ENCODE results near the gene CEP192.
"Not testable (repeated sequence)": the region's sequence is repeated elsewhere in the genome, so short reads cannot be mapped to it uniquely, and the experiment has no call there.

Gene CEP192

DNA sequence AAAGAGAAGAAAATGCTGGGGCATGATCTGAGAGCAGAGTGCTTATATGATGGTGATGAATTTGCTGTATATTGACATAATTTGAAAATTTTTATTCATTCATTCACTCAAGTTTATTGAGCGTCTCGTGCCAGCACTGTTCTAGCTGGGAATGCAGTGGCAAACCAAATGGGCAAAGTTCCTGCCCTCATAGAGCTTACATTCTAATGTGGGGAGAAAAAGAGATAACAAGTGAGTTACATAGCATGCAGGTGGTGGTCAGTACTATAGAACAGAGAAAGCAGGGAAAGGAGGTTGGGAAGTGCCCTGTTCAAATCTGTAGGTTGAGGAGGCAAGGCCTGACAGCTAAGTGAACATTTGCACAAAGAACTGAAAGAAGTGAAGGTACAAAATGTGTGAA is 4.3 kb downstream of the CEP192 start:
- peak overlapping the region; percentile 44 for H3K4me3 ChIP-seq (ENCODE audit: low read length, poor library complexity, severe bottlenecking)
- H4K20me1 ChIP-seq (ENCODE audit: insufficient read depth, low read length, poor library complexity, severe bottlenecking): peaks cover 78% of the 10 kb centered on the region
- no peak overlapping the region for H2AFZ ChIP-seq (ENCODE audit: low read length)
- H3K79me2 ChIP-seq (ENCODE audit: insufficient read depth, low read length): peaks cover 93% of the 10 kb centered on the region
- H3K4me1 ChIP-seq (ENCODE audit: insufficient read depth, low read length, poor library complexity, severe bottlenecking): peaks cover 61% of the 10 kb centered on the region
- H3K9me2 ChIP-seq (replicated peaks; ENCODE audit: low read depth, low read length): no peaks in the 10 kb centered on the region
- no peaks in the 10 kb centered on the region for H3K27me3 ChIP-seq (ENCODE audit: insufficient read depth, low read length, poor library complexity, severe bottlenecking)
- H3K36me3 ChIP-seq (ENCODE audit: insufficient read depth, low read length): peaks cover 4% of the 10 kb centered on the region; the same call in 1 of the 2 replicates
- H3F3A ChIP-seq (ENCODE audit: low read depth): no peaks in the 10 kb centered on the region
- no peak for TF ChIP-seq EZH2phosphoT487 (IDR thresholded peaks at IDR 0.05; ENCODE audit: borderline replicate concordance)
- TF ChIP-seq, protein P1, sequence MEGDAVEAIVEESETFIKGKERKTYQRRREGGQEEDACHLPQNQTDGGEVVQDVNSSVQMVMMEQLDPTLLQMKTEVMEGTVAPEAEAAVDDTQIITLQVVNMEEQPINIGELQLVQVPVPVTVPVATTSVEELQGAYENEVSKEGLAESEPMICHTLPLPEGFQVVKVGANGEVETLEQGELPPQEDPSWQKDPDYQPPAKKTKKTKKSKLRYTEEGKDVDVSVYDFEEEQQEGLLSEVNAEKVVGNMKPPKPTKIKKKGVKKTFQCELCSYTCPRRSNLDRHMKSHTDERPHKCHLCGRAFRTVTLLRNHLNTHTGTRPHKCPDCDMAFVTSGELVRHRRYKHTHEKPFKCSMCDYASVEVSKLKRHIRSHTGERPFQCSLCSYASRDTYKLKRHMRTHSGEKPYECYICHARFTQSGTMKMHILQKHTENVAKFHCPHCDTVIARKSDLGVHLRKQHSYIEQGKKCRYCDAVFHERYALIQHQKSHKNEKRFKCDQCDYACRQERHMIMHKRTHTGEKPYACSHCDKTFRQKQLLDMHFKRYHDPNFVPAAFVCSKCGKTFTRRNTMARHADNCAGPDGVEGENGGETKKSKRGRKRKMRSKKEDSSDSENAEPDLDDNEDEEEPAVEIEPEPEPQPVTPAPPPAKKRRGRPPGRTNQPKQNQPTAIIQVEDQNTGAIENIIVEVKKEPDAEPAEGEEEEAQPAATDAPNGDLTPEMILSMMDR (conservative IDR thresholded peaks at IDR 0.05; ENCODE audit: low read length): no peak
- H3K4me2 ChIP-seq (ENCODE audit: low read depth, low read length, poor library complexity, severe bottlenecking): peak overlapping the region; percentile 62
- no peaks in the 10 kb centered on the region for H3K9me3 ChIP-seq (ENCODE audit: insufficient read depth, low read depth, low read length)
- peak overlapping the region; percentile 20 for H3K9ac ChIP-seq (ENCODE audit: low read depth, low read length, poor library complexity, severe bottlenecking)

DNA sequence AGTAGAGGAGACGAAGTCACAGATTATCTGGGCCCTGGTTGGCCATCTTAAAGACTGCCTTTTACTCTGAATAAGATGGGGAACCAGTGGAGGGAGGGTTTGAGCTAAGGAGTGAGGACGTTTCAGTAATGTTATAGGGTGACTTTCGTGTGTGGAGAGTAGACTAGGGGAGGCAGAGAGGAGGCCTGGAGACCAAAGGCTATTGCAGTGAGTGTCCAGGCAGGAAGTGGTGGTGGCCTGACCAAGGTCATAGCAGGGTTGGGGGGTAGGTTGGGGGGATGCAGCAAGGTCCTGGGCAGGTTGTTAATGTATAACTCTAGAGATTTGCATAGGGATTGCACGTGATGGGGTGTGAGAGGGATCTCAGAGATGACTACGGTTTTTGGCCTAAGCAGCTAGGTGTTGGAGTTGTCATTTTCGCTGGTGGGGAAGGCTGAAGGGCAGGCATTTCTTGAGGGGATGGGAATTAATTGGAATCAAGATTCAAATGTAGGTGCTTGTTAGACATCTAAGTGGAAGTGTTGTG is 4.9 kb downstream of the CEP192 start:
- Histone ChIP-seq H3K79me2 (ENCODE audit: insufficient read depth, low read length) (peaks cover 97% of the 10 kb centered on the region), H3K4me1 (ENCODE audit: insufficient read depth, low read length, poor library complexity, severe bottlenecking) (peaks cover 58% of the 10 kb centered on the region), H3K36me3 (ENCODE audit: insufficient read depth, low read length) (peaks cover 8% of the 10 kb centered on the region; the same call in 1 of the 2 replicates), H3K9me3 (ENCODE audit: insufficient read depth, low read depth, low read length) (no peaks in the 10 kb centered on the region), H3K4me2 (ENCODE audit: low read depth, low read length, poor library complexity, severe bottlenecking) (peak overlapping the region; percentile 62), H3K27me3 (ENCODE audit: insufficient read depth, low read length, poor library complexity, severe bottlenecking) (no peaks in the 10 kb centered on the region), H3K9me2 (replicated peaks; ENCODE audit: low read depth, low read length) (no peaks in the 10 kb centered on the region), H3F3A (ENCODE audit: low read depth) (no peaks in the 10 kb centered on the region), H2AFZ (ENCODE audit: low read length) (no peak overlapping the region), H3K9ac (ENCODE audit: low read depth, low read length, poor library complexity, severe bottlenecking) (peak overlapping the region; percentile 20), H4K20me1 (ENCODE audit: insufficient read depth, low read length, poor library complexity, severe bottlenecking) (peaks cover 79% of the 10 kb centered on the region), H3K4me3 (ENCODE audit: low read length, poor library complexity, severe bottlenecking) (peak overlapping the region; percentile 44)
- TF ChIP-seq, protein P1 (conservative IDR thresholded peaks at IDR 0.05; ENCODE audit: low read length): no peak
- no peak for TF ChIP-seq EZH2phosphoT487 (IDR thresholded peaks at IDR 0.05; ENCODE audit: borderline replicate concordance)

- H3K9me3 ChIP-seq (ENCODE audit: insufficient read depth, low read depth, low read length): no peaks in the 10 kb centered on the region
- peak overlapping the region; percentile 44 for H3K4me3 ChIP-seq (ENCODE audit: low read length, poor library complexity, severe bottlenecking)
- peaks cover 16% of the 10 kb centered on the region; the same call in 1 of the 2 replicates for H3K36me3 ChIP-seq (ENCODE audit: insufficient read depth, low read length)
- peak overlapping the region; percentile 62 for H3K4me2 ChIP-seq (ENCODE audit: low read depth, low read length, poor library complexity, severe bottlenecking)
- no peaks in the 10 kb centered on the region for H3K27me3 ChIP-seq (ENCODE audit: insufficient read depth, low read length, poor library complexity, severe bottlenecking)
- no peak for TF ChIP-seq EZH2phosphoT487 (IDR thresholded peaks at IDR 0.05; ENCODE audit: borderline replicate concordance)
- TF ChIP-seq, protein P1 (conservative IDR thresholded peaks at IDR 0.05; ENCODE audit: low read length): no peak
- H3K4me1 ChIP-seq (ENCODE audit: insufficient read depth, low read length, poor library complexity, severe bottlenecking): peaks cover 58% of the 10 kb centered on the region
- H4K20me1 ChIP-seq (ENCODE audit: insufficient read depth, low read length, poor library complexity, severe bottlenecking): peaks cover 79% of the 10 kb centered on the region
- H3K79me2 ChIP-seq (ENCODE audit: insufficient read depth, low read length): peaks cover 99% of the 10 kb centered on the region
- peak overlapping the region; percentile 20 for H3K9ac ChIP-seq (ENCODE audit: low read depth, low read length, poor library complexity, severe bottlenecking)
- no peaks in the 10 kb centered on the region for H3F3A ChIP-seq (ENCODE audit: low read depth)
- no peak overlapping the region for H2AFZ ChIP-seq (ENCODE audit: low read length)
- no peaks in the 10 kb centered on the region for H3K9me2 ChIP-seq (replicated peaks; ENCODE audit: low read depth, low read length)
Observed at GRCh38 chr18:12996661-12997292, 5.6 kb downstream of the CEP192 start.

- H3K9me3 ChIP-seq (ENCODE audit: insufficient read depth, low read depth, low read length); H3K9me2 ChIP-seq (replicated peaks; ENCODE audit: low read depth, low read length); H3F3A ChIP-seq (ENCODE audit: low read depth); H2AFZ ChIP-seq (ENCODE audit: low read length); H3K27me3 ChIP-seq (ENCODE audit: insufficient read depth, low read length, poor library complexity, severe bottlenecking): not testable (repeated sequence)
- H3K4me1 ChIP-seq (ENCODE audit: insufficient read depth, low read length, poor library complexity, severe bottlenecking): peaks cover 53% of the 10 kb centered on the region
- H4K20me1 ChIP-seq (ENCODE audit: insufficient read depth, low read length, poor library complexity, severe bottlenecking): peaks cover 74% of the 10 kb centered on the region
- peaks cover 93% of the 10 kb centered on the region for H3K79me2 ChIP-seq (ENCODE audit: insufficient read depth, low read length)
- peak overlapping the region; percentile 62 for H3K4me2 ChIP-seq (ENCODE audit: low read depth, low read length, poor library complexity, severe bottlenecking)
- H3K36me3 ChIP-seq (ENCODE audit: insufficient read depth, low read length): peaks cover 17% of the 10 kb centered on the region; the same call in 1 of the 2 replicates
- peak overlapping the region; percentile 6 for H3K9ac ChIP-seq (ENCODE audit: low read depth, low read length, poor library complexity, severe bottlenecking)
- H3K4me3 ChIP-seq (ENCODE audit: low read length, poor library complexity, severe bottlenecking): peak overlapping the region; percentile 44
Observed at GRCh38 chr18:12997330-12997729, 6.2 kb downstream of the CEP192 start.
